ENCODE results near the gene ZNF428. TPM values are rescaled to one million over a fixed set of nuclear protein-coding genes. Genes with fewer than 3 reads are reported as not detected.

Gene ZNF428
- total RNA-seq, 2 donors from 2014 or later: 44.3 to 46.8 TPM

GRCh38 chr19:43599635-43600295 is 19.7 kb downstream of the ZNF428 start:
- H3K9me3 Mint-ChIP-seq: no peaks in the 10 kb centered on the region
- WGBS, 2 experiments (ENCODE audit: insufficient coverage in 1 of 2, insufficient read length in 1 of 2): 86 to 100% methylated on average over 2 to 3 of the region's 4 CpGs
- TF ChIP-seq CTCF (conservative IDR thresholded peaks at IDR 0.05): no peak
- Histone ChIP-seq H3K27me3 (ENCODE audit: control insufficient read depth, insufficient read depth, low read length, poor library complexity, severe bottlenecking) (no peaks in the 10 kb centered on the region), H3K4me3 (ENCODE audit: low read length) (no peak overlapping the region), H3K9ac (ENCODE audit: extremely low read depth, low read length, poor library complexity, severe bottlenecking) (no peak overlapping the region), H3K4me1 (ENCODE audit: control insufficient read depth, insufficient read depth, low read length) (peaks cover 10% of the 10 kb centered on the region), H3K36me3 (ENCODE audit: control insufficient read depth, insufficient read depth, low read length) (peaks cover 44% of the 10 kb centered on the region), H3K9me3 (ENCODE audit: control insufficient read depth, low read length) (no peaks in the 10 kb centered on the region), H3K27ac (ENCODE audit: low read depth, low read length) (no peak overlapping the region)
- H3K4me3 Mint-ChIP-seq: no peak overlapping the region
- no peak for DNase-seq
- H3K27ac Mint-ChIP-seq: no peak overlapping the region
- peaks cover 17% of the 10 kb centered on the region for H3K4me1 Mint-ChIP-seq
- H3K27me3 Mint-ChIP-seq (ENCODE audit: insufficient read depth): no peaks in the 10 kb centered on the region
- H3K36me3 Mint-ChIP-seq (ENCODE audit: low read depth): peaks cover 25% of the 10 kb centered on the region

GRCh38 chr19:43598445-43599240 is 20.8 kb downstream of the ZNF428 start:
- Mint-ChIP-seq H3K27ac (no peak overlapping the region), H3K27me3 (ENCODE audit: insufficient read depth) (no peaks in the 10 kb centered on the region), H3K4me1 (peaks cover 21% of the 10 kb centered on the region), H3K4me3 (no peak overlapping the region), H3K36me3 (ENCODE audit: low read depth) (peaks cover 26% of the 10 kb centered on the region), H3K9me3 (no peaks in the 10 kb centered on the region)
- H3K9ac ChIP-seq (ENCODE audit: extremely low read depth, low read length, poor library complexity, severe bottlenecking): no peak overlapping the region
- WGBS, 2 experiments (ENCODE audit: insufficient coverage in 1 of 2, insufficient read length in 1 of 2): 97% methylated on average over 15 to 19 of the region's 19 CpGs
- TF ChIP-seq CTCF (conservative IDR thresholded peaks at IDR 0.05): no peak
- no peak overlapping the region for H3K4me3 ChIP-seq (ENCODE audit: low read length)
- no peaks in the 10 kb centered on the region for H3K9me3 ChIP-seq (ENCODE audit: control insufficient read depth, low read length)
- peaks cover 10% of the 10 kb centered on the region for H3K4me1 ChIP-seq (ENCODE audit: control insufficient read depth, insufficient read depth, low read length)
- DNase-seq: no peak
- H3K36me3 ChIP-seq (ENCODE audit: control insufficient read depth, insufficient read depth, low read length): peaks cover 51% of the 10 kb centered on the region
- H3K27me3 ChIP-seq (ENCODE audit: control insufficient read depth, insufficient read depth, low read length, poor library complexity, severe bottlenecking): no peaks in the 10 kb centered on the region
- H3K27ac ChIP-seq (ENCODE audit: low read depth, low read length): no peak overlapping the region

- peak overlapping the region; percentile 99 for H3K27ac Mint-ChIP-seq
- H3K9ac ChIP-seq (ENCODE audit: extremely low read depth, low read length, poor library complexity, severe bottlenecking): peak overlapping the region; percentile 88
Observed at GRCh38 chr19:43597876-43598275, 21.6 kb downstream of the ZNF428 start.

More at GRCh38 chr19:43597876-43598275, 21.6 kb downstream of the ZNF428 start:
- Mint-ChIP-seq H3K9me3 (no peaks in the 10 kb centered on the region), H3K36me3 (ENCODE audit: low read depth) (peaks cover 31% of the 10 kb centered on the region), H3K4me1 (peaks cover 25% of the 10 kb centered on the region), H3K4me3 (peak overlapping the region; percentile 89), H3K27me3 (ENCODE audit: insufficient read depth) (no peaks in the 10 kb centered on the region)
- H3K36me3 ChIP-seq (ENCODE audit: control insufficient read depth, insufficient read depth, low read length): peaks cover 57% of the 10 kb centered on the region
- H3K9me3 ChIP-seq (ENCODE audit: control insufficient read depth, low read length): no peaks in the 10 kb centered on the region
- no peak overlapping the region for H3K27ac ChIP-seq (ENCODE audit: low read depth, low read length)
- no peak for DNase-seq
- H3K27me3 ChIP-seq (ENCODE audit: control insufficient read depth, insufficient read depth, low read length, poor library complexity, severe bottlenecking): no peaks in the 10 kb centered on the region
- peaks cover 10% of the 10 kb centered on the region for H3K4me1 ChIP-seq (ENCODE audit: control insufficient read depth, insufficient read depth, low read length)
- TF ChIP-seq CTCF (conservative IDR thresholded peaks at IDR 0.05): no peak
- WGBS, 2 experiments (ENCODE audit: insufficient coverage in 1 of 2, insufficient read length in 1 of 2): 91 to 93% methylated on average over 5 of the region's 5 CpGs
- H3K4me3 ChIP-seq (ENCODE audit: low read length): peak overlapping the region; percentile 92
